GM21423 (cell line): ENCODE data around the gene PRDM11.

ENCODE experiments used
- ATAC-seq: cut with Tn5 transposase; IDR thresholded peaks from one replicate; pipeline ENCODE4 v1.9.1; 2021; ENCODE audit warnings: mild to moderate bottlenecking, moderate library complexity; ENCODE audit not compliant: unreplicated experiment

PRDM11 gene

GRCh38 chr11:45141631-45142030 lies 4.8 kb upstream of the PRDM11 start:
- ATAC-seq, result no peak

GRCh38 chr11:45142241-45143055 lies 4.0 kb upstream of the PRDM11 start:
- no peak for ATAC-seq

GRCh38 chr11:45143494-45143893 lies 2.9 kb upstream of the PRDM11 start:
- no peak for ATAC-seq

GRCh38 chr11:45144126-45145082 lies 2.0 kb upstream of the PRDM11 start:
- ATAC-seq, result no peak

DNA sequence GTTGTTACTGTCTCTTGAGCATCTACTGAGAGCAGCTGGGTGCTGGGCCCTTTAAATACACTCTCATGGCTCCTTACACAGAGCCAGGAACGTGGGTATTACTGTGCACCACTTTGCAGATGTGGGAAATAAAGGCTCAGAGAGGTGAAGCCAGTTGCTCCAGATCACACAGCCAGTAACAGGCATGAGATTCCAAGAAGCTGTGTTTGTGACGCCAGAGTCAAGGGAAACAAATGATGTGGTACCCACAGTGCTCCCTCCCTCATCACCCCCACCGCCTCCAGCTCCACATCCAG lies 1.4 kb upstream of the PRDM11 start:
- ATAC-seq, result no peak

DNA sequence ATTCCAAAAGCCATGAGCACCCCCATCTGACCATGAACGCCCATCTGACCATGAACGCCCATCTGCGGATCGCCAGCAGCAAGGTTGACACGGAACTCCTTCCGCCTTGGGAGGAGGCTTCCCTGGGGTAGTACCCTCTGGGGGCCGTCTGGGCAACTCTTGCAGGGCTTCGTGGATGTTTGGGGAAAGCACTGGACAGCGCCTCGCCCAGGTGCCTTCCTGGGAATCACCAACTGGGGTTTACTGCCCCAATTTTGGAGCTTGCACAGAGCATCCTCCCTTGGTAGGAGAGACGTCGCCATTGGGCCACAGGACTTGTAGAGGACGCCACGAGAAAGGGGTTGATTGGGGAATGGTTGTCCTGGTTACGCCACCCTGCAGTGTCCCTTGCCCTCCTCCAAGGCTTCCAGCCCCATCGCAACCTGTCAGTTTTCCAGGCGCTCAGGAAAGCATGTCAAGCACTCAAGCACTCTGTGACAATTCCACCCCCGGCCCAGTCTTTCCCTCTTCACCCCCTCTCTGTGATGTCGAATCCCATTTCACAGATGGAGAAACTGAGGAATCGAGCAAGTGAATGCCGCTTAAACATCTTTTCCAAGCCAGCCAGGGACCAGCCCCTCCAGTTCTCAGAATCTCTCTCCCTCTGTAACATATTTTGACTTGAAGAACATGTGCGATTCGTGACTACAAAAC lies 914 bp upstream of the PRDM11 start:
- no peak for ATAC-seq

- peak; percentile 99 for ATAC-seq
Measured at GRCh38 chr11:45147017-45147728, 734 bp downstream of the PRDM11 start.

DNA sequence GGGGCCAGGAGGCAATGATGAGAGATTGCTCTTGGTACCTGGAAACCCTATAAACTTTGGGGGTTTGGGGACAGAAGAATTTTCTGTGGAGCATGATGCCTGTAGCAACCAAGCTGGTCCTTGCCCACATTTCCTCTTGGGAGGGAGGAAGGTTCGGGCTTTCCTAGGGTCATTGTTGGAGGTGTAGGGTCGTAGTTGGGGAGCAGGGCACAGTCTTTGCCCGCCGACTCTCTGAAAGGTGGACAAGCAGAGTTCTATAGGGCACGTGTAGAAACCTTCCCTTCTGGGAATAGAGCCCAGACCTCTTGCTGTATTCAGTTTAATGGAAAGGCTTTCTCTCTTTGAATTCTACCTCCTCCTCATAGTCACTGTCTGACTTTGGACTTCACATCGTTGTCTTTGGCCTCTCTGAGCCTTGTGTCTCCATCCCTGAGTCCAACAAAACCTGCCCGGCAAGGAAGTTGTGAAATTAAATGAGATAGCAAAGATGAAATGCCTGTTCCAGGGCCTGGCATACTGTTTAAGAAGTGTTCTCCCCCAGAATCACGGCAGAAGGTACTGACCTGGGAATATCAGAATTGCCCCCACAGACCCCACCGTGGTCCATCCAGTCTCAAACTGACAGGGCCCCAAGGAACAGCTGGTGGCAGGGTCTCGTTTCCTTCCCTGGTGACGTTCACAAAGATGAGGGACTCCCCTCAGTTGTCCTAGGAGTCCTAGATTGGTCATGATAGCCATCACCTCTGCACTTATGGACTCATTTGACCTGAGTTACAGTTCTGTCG lies 1.6 kb downstream of the PRDM11 start:
- ATAC-seq, result no peak

GRCh38 chr11:45149483-45150056 lies 3.1 kb downstream of the PRDM11 start:
- ATAC-seq, result no peak

- no peak for ATAC-seq
Measured at GRCh38 chr11:45150301-45150700, 3.9 kb downstream of the PRDM11 start.

- ATAC-seq, result no peak
Measured at GRCh38 chr11:45150943-45151342, 4.5 kb downstream of the PRDM11 start.

DNA sequence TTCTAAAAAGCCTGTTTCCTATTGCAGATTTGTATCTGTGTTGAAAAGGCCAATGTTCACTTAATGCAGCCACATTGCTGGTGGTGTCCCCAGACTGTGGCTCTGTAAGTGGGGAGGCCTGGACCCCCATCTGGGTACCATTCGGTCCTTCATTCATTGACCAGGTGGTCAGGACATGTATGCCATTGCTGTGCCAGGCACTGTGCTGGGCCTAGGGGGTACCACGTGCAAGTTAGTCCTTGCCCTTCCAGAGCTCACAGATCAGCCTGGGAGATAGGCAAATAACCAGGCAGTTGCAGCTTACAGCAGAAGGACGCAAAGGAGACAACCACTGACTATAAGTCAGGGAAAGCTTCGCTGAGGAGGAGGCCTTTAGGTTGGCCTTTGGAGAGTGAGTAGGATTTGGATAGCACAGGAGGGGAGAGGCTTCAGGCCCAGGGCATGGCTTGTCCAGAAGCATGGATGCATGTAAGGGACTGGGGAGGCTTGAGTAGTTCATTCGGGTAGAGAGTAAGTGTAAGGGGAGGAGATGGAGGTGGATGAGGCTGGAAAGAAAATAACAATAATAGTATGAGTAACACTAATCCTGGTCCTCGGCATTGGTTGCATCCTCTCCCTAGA lies 5.0 kb downstream of the PRDM11 start:
- ATAC-seq, result no peak

DNA sequence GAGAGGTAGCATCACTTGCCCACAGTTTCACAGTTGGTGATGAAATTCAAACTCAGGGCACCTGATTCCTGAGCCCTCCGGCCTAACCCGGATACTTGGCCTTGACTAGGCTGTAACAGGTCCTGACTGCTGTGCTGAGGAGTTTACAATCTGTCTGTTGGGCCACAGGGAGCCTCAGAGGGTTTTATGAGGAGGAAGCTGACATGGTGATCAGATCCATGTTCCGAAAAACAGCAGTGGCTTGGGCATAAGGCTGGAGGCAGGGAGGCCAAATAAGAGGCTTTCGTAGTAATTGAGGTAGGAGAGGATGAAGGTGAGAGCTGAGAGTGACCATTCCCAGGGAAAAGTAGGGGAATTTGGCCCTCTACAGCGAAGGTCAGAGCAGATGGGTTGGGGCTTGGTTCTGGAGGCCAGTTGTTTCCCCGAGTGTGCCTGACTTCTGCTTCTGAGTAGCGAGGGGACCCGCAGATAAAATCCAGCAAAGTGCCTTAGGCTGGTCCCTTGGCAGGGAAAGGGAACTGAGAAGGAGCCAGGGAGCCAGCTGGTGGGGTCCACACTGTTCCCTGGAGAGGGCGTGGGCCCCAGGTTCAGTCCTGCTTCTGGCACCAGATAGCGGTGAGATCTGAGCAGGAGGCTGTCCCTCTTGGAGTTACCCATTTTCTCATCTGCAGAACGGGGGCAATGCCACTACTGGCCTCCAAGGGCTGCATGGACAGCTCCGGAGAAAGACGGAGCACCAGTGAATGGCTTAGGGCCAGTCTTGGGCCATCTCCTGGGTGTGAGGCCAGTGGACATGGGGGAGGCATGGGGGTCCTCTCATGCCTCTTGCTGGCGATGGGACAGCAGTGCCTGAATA lies 6.5 kb downstream of the PRDM11 start:
- ATAC-seq, result no peak

DNA sequence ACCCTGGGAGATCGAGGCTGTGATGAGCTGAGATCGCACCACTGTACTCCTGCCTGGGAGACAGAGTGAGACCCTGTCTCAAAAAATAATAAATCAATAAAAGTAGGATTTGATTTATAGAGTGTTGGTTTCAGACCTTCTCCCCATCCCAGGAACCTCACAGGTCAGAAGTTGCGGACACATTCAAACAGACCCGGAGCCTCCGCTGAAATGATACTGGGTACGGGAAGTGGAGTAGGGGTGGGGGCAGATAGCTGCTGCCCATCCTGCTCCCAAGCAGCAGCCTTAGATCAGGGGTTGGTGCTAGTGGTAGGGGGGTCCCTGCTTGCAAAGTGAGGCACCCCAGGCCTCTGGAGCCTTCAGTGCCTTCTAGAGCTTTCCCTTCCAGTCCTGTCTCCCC lies 7.8 kb downstream of the PRDM11 start:
- ATAC-seq, result no peak

DNA sequence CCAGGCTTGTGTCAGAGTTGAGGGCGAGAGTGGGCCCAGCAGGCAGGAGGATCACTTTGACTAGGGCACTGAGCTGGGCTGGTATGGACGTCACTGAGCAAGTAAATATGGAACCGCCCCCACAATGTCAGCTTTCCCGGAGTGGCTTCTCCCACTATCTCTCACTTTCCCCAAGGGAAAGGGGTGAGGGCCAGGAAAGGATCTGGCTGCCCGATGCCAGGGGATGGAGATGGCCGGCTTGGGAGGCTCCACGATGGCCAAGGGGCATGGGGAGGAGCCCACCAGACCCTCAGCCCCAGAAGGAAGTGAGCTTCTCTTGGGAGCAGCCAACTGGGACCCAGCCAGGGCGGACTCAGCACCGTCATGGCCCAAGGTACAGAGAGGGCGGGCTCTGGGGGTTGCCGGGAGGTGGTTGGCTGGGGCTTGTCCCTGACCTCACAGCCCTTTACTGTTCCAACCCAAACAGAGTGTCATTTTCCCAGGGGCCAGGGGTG lies 8.7 kb downstream of the PRDM11 start:
- ATAC-seq, result no peak

GRCh38 chr11:45155627-45156180 lies 9.3 kb downstream of the PRDM11 start:
- no peak for ATAC-seq

DNA sequence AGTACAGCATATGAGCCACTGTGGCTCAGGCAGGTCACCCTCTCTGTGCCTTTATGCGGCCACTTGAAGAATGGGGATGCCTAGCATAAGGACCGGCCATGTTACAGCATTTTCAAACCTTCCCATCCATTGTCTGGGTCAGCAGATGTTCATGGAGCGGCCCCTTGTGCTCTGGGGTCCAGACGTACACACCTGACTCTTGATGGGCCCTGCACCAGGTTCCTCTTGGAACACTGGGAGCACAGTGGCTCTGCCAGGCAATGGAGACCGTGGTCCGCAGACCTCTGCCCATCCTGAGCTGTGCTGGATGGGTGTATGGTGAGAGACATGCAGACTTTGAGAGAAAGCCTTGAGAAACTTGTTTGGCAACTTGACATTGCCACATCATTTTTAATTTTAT lies 9.8 kb downstream of the PRDM11 start:
- ATAC-seq, result no peak

DNA sequence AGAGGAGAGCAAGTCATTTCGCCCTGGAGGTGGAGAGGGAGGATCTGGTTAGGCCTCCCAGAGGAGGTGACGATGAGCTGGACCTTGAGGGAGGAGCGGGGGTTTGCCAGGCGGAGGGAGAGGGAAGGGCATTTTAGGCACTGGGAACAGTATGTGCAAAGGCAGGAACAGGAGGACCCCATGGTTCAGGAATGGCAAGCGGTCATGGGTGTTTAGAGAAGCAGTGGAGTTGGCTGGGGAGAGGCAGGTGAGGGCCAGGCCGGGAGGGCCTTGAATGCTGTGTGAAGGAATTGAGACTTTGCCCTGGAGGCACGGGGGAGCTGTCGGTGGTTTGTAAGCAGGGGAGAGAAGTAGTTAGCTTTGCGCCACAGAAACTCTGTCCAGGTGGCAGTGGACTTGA lies 10.3 kb downstream of the PRDM11 start:
- ATAC-seq, result no peak
